Esophagus muscularis mucosa (tissue), 3 donors: ENCODE data around the gene INSC.

ENCODE experiments used
- CTCF ChIP-seq, 3 experiments: fragments of 200-600 bp in 2 of 3; fragments of 450-650 bp in 1 of 3; sonication (generic) in 2 of 3; IDR thresholded peaks; one replicate each; pipeline ENCODE4 v1.5.1; 2017 to 2019; ENCODE audit warnings: antibody characterized with exemption in 3 of 3, mild to moderate bottlenecking in 2 of 3, moderate library complexity in 1 of 3
- POLR2A ChIP-seq: fragments of 450-650 bp; IDR thresholded peaks from one replicate; pipeline ENCODE4 v1.6.1; 2017; ENCODE audit warnings: antibody characterized with exemption, moderate library complexity, mild to moderate bottlenecking, low read depth

- TF ChIP-seq POLR2A, result no peak
- no peak for TF ChIP-seq CTCF (IDR thresholded peaks at IDR 0.05)
These were observed 9.1 kb downstream of the INSC start for GRCh38 chr11:15123849-15124248.
